HepG2 (cell line): ENCODE data around the gene DDRGK1. TPM values are rescaled to one million over a fixed set of nuclear protein-coding genes. Genes with fewer than 3 reads are reported as not detected.

Experiments used
- ADNP ChIP-seq: sonication (generic); formaldehyde crosslinking; IDR thresholded peaks from 2 replicates; pipeline ENCODE4 v1.4.0; 2020; ENCODE audit warnings: missing genetic modification reagents
- ATF7-NPFF ChIP-seq: sonication (generic); formaldehyde crosslinking; IDR thresholded peaks from 2 replicates; pipeline ENCODE4 v1.8.1; 2023; ENCODE audit warnings: mild to moderate bottlenecking, low read depth, missing genetic modification reagents, moderate library complexity
- BHLHE40 ChIP-seq: IDR thresholded peaks from 2 replicates; pipeline ENCODE4 v1.6.1; 2011; ENCODE audit warnings: low read length, improper control_type of control experiment
- HHEX ChIP-seq: IDR thresholded peaks from 2 replicates; pipeline ENCODE4 v1.6.1; 2016; ENCODE audit warnings: control low read depth
- IRX3 ChIP-seq: sonication (generic); formaldehyde crosslinking; IDR thresholded peaks from 2 replicates; pipeline ENCODE4 v1.8.1; 2023; ENCODE audit warnings: mild to moderate bottlenecking, low read depth, missing genetic modification reagents, borderline replicate concordance
- KMT2B ChIP-seq: IDR thresholded peaks from 2 replicates; pipeline ENCODE4 v1.6.1; 2016; ENCODE audit warnings: missing genetic modification reagents, missing compliant biosample characterization
- MIER2 ChIP-seq: IDR thresholded peaks from 2 replicates; pipeline ENCODE4 v1.6.1; 2016; ENCODE audit warnings: missing biosample characterization, missing genetic modification reagents
- MXD1 ChIP-seq: sonication (generic); formaldehyde crosslinking; IDR thresholded peaks from 2 replicates; pipeline ENCODE4 v1.4.0; 2020; ENCODE audit warnings: mild to moderate bottlenecking, missing genetic modification reagents
- NFIB ChIP-seq: sonication (generic); formaldehyde crosslinking; IDR thresholded peaks from 2 replicates; pipeline ENCODE4 v1.9.0; 2021; ENCODE audit warnings: missing genetic modification reagents, mild to moderate bottlenecking, borderline replicate concordance
- ONECUT2 ChIP-seq: sonication (generic); formaldehyde crosslinking; IDR thresholded peaks from 2 replicates; pipeline ENCODE4 v1.4.0; 2020; ENCODE audit warnings: missing genetic modification reagents
- SIN3A ChIP-seq: IDR thresholded peaks from 2 replicates; pipeline ENCODE4 v1.6.1; 2011; ENCODE audit warnings: low read depth, mild to moderate bottlenecking, control low read depth, low read length, borderline replicate concordance
- SOX13 ChIP-seq, 3 experiments: fragments of 450-650 bp in 1 of 3; sonication (generic) in 1 of 3; formaldehyde crosslinking in 1 of 3; IDR thresholded peaks in 2 of 3; conservative IDR thresholded peaks in 1 of 3; 2 replicates each; pipeline versions ENCODE4 v1.5.0 to v1.6.1; 2016 to 2020; ENCODE audit warnings: antibody characterized with exemption in 1 of 3, mild to moderate bottlenecking in 1 of 3, missing compliant biosample characterization in 1 of 3, missing genetic modification reagents in 1 of 3, moderate library complexity in 1 of 3
- THAP9 ChIP-seq: sonication (generic); formaldehyde crosslinking; IDR thresholded peaks from 2 replicates; pipeline ENCODE4; 2020; ENCODE audit warnings: missing genetic modification reagents, mild to moderate bottlenecking, borderline replicate concordance
- YY1 ChIP-seq: IDR thresholded peaks from 2 replicates; pipeline ENCODE4 v1.6.1; 2011; ENCODE audit warnings: low read length, low read depth, moderate library complexity, mild to moderate bottlenecking; ENCODE audit not compliant: insufficient read depth, insufficient replicate concordance
- ZFX ChIP-seq: sonication (generic); formaldehyde crosslinking; IDR thresholded peaks from 2 replicates; pipeline ENCODE4 v1.4.0; 2020; ENCODE audit warnings: mild to moderate bottlenecking, low read depth, missing genetic modification reagents, moderate library complexity
- ZMYM4 ChIP-seq: sonication (generic); formaldehyde crosslinking; IDR thresholded peaks from 2 replicates; pipeline ENCODE4 v1.8.1; 2023; ENCODE audit warnings: mild to moderate bottlenecking, missing genetic modification reagents
- ZNF431 ChIP-seq: sonication (generic); formaldehyde crosslinking; IDR thresholded peaks from 2 replicates; pipeline ENCODE4 v1.9.0; 2022; ENCODE audit warnings: missing genetic modification reagents, low read depth, mild to moderate bottlenecking, borderline replicate concordance
- ZNF768 ChIP-seq: sonication (generic); formaldehyde crosslinking; IDR thresholded peaks from 2 replicates; pipeline ENCODE4 v1.4.0; 2020; ENCODE audit warnings: missing genetic modification reagents
- polyA plus RNA-seq, 8 experiments: library from polyadenylated mRNA; depleted of rRNA in 3 of 8; stranded (reverse) in 7 of 8; unstranded in 1 of 8; fragments of >200 nt; fragmentation: Illumina TruSeq in 4 of 8; extraction: Trizol in 4 of 8; gene quantifications; 2 replicates each; pipeline versions ENCODE4 v1.2.1 to v1.2.3, GENCODE V29; 2011 to 2016; ENCODE audit warnings: low read depth in 4 of 8, missing spikeins in 1 of 8, mixed read lengths in 1 of 8; ENCODE audit not compliant: insufficient read depth in 1 of 8
- total RNA-seq, 5 experiments: library from RNA; depleted of rRNA; stranded (reverse); fragments of >200 nt; fragmentation: Illumina TruSeq; extraction: Trizol; gene quantifications; 2 replicates each; pipeline ENCODE4 v1.2.3, GENCODE V29; 2016; ENCODE audit warnings: low read depth in 1 of 5
- TF ChIP-seq, protein P1 (sequence below): sonication (generic); formaldehyde crosslinking; conservative IDR thresholded peaks from 2 replicates; pipeline ENCODE4 v1.8.0; 2022; ENCODE audit warnings: mild to moderate bottlenecking, moderate library complexity, missing genetic modification reagents
- TF ChIP-seq, protein P2 (sequence below), 2 experiments: sonication (generic) in 1 of 2; formaldehyde crosslinking in 1 of 2; IDR thresholded peaks; 2 replicates each; pipeline versions ENCODE4 v1.4.0 to v1.6.1; 2016 to 2020; ENCODE audit warnings: borderline replicate concordance in 1 of 2, low read depth in 1 of 2, mild to moderate bottlenecking in 1 of 2, missing genetic modification reagents in 1 of 2

DDRGK1 gene
- total and polyA plus RNA-seq, 2 of the 13 experiments (the other 11 are each of a cell fraction or from before 2014, with no cell fraction given) = 96.7 to 149 TPM

GRCh38 chr20:3223994-3224680 is 19.7 kb upstream of the DDRGK1 start (continued):
- no peak for TF ChIP-seq ADNP (CRISPR knock-in tag)
- TF ChIP-seq ATF7-NPFF (CRISPR knock-in tag) = no peak
- TF ChIP-seq KMT2B (CRISPR knock-in tag) = no peak
- TF ChIP-seq ONECUT2 (CRISPR knock-in tag) = no peak
- TF ChIP-seq NFIB (CRISPR knock-in tag) = no peak
- TF ChIP-seq, protein P1, sequence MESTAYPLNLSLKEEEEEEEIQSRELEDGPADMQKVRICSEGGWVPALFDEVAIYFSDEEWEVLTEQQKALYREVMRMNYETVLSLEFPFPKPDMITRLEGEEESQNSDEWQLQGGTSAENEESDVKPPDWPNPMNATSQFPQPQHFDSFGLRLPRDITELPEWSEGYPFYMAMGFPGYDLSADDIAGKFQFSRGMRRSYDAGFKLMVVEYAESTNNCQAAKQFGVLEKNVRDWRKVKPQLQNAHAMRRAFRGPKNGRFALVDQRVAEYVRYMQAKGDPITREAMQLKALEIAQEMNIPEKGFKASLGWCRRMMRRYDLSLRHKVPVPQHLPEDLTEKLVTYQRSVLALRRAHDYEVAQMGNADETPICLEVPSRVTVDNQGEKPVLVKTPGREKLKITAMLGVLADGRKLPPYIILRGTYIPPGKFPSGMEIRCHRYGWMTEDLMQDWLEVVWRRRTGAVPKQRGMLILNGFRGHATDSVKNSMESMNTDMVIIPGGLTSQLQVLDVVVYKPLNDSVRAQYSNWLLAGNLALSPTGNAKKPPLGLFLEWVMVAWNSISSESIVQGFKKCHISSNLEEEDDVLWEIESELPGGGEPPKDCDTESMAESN (CRISPR knock-in tag) = no peak
- TF ChIP-seq SIN3A = no peak
- TF ChIP-seq ZFX = no peak
- TF ChIP-seq THAP9 = no peak; the same call in 1 of the 2 replicates
- TF ChIP-seq MIER2 (CRISPR knock-in tag) = no peak
- TF ChIP-seq MXD1 (CRISPR knock-in tag) = no peak
- no peak for TF ChIP-seq IRX3 (CRISPR knock-in tag)
- no peak for TF ChIP-seq BHLHE40
- no peak for TF ChIP-seq HHEX (CRISPR knock-in tag)
- no peak for TF ChIP-seq YY1
- TF ChIP-seq, protein P2, sequence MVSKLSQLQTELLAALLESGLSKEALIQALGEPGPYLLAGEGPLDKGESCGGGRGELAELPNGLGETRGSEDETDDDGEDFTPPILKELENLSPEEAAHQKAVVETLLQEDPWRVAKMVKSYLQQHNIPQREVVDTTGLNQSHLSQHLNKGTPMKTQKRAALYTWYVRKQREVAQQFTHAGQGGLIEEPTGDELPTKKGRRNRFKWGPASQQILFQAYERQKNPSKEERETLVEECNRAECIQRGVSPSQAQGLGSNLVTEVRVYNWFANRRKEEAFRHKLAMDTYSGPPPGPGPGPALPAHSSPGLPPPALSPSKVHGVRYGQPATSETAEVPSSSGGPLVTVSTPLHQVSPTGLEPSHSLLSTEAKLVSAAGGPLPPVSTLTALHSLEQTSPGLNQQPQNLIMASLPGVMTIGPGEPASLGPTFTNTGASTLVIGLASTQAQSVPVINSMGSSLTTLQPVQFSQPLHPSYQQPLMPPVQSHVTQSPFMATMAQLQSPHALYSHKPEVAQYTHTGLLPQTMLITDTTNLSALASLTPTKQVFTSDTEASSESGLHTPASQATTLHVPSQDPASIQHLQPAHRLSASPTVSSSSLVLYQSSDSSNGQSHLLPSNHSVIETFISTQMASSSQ (IDR thresholded peaks at IDR 0.05; ENCODE audit: low read depth) = no peak
- TF ChIP-seq, protein P2 (CRISPR knock-in tag; IDR thresholded peaks at IDR 0.05; ENCODE audit: borderline replicate concordance) = no peak
- TF ChIP-seq ZNF431 (CRISPR knock-in tag) = no peak
- TF ChIP-seq ZNF768 (CRISPR knock-in tag) = no peak
- no peak for TF ChIP-seq SOX13 (IDR thresholded peaks at IDR 0.05)
- TF ChIP-seq SOX13 (CRISPR knock-in tag; conservative IDR thresholded peaks at IDR 0.05 in 1 of 2, IDR thresholded peaks at IDR 0.05 in 1 of 2) = no peak
- TF ChIP-seq ZMYM4 (CRISPR knock-in tag) = no peak
